Measurements from ENCODE around the gene ENPP6.

The ENPP6 gene

GRCh38 chr4:184217634-184218033 is at the start of gene ENPP6:
Gene ENPP6 (minus strand): TSS chr4:184217873. CDS start chr4:184217819, 54 bp downstream.
- no peaks in the 10 kb centered on the region for H3K27me3 ChIP-seq (ENCODE audit: control insufficient read depth, insufficient read depth, low read length)
- peaks cover 5% of the 10 kb centered on the region for H3K4me1 ChIP-seq (ENCODE audit: control insufficient read depth, insufficient read depth, low read length)
- no peaks in the 10 kb centered on the region for H3K9me3 ChIP-seq (ENCODE audit: control insufficient read depth, low read length)
- no peaks in the 10 kb centered on the region for H3K36me3 ChIP-seq (ENCODE audit: control insufficient read depth, insufficient read depth, low read length)
- H3K4me3 ChIP-seq (ENCODE audit: low read length) = no peak within 1 kb of the TSS
- H3K9ac ChIP-seq (ENCODE audit: low read length) = no peak within 1 kb of the TSS

DNA sequence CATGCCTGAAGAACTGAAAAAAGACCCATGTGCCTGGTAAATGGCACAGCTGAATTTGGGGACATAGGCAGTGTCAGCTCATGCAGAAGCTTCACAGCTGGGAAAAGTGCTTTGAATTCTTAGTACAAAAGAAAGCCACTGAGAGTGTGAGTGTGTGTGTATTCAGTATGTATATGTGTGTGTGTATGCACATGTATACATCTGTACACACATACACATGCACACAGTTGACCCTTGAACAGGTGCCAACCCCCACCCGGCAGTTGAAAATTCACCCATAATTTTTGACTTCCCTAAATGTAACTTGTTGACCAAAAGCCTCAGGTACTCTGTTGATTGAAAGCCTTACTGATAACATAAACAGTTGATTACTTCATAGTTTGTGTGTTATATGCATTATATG is 49.5 kb upstream of the ENPP6 start:
- no peaks in the 10 kb centered on the region for H3K36me3 ChIP-seq (ENCODE audit: control insufficient read depth, insufficient read depth, low read length)
- no peak overlapping the region for H3K9ac ChIP-seq (ENCODE audit: low read length)
- H3K4me1 ChIP-seq (ENCODE audit: control insufficient read depth, insufficient read depth, low read length) = peaks cover 18% of the 10 kb centered on the region
- no peak overlapping the region for H3K4me3 ChIP-seq (ENCODE audit: low read length)
- no peaks in the 10 kb centered on the region for H3K27me3 ChIP-seq (ENCODE audit: control insufficient read depth, insufficient read depth, low read length)
- H3K9me3 ChIP-seq (ENCODE audit: control insufficient read depth, low read length) = no peaks in the 10 kb centered on the region

DNA sequence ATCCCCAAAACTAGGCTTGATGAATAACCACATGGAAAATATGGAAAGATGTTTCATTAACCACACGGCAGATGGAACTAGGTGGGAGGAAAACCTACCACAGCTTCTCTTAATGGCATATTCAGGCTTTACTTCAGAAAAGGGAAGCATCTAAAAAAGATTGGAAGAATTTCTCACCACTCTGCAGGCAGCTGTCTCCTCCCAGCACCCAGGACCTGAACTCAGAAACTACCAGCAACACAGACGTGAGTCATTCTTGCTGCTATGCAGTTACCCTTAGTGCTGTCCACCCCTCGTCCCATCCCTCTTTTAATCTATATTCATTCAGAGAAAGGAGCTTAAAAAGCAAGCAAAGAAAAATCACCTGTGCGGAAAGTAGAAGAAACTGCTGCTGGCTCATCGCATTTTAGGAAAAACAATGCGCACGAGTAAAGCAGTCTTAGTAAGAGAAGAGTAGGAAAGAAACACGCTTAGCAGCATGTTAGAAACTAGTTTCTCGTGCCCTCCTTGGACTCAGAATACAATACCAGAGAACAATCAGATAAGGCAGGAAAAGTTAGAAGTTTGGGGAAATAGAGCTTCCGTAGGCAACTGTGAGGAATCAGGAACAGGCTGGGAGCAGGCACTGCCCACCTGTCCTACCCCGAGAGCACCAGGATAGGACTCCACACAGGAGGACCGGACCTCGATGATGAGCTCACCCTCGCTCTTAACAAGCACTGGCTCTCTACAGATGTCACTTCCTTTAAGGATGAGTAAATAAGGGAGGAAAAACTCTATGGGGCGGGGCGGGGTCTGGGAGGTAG is 48.1 kb upstream of the ENPP6 start:
- Histone ChIP-seq H3K36me3 (ENCODE audit: control insufficient read depth, insufficient read depth, low read length) (no peaks in the 10 kb centered on the region), H3K4me1 (ENCODE audit: control insufficient read depth, insufficient read depth, low read length) (peaks cover 18% of the 10 kb centered on the region), H3K9me3 (ENCODE audit: control insufficient read depth, low read length) (no peaks in the 10 kb centered on the region), H3K27me3 (ENCODE audit: control insufficient read depth, insufficient read depth, low read length) (no peaks in the 10 kb centered on the region), H3K4me3 (ENCODE audit: low read length) (no peak overlapping the region), H3K9ac (ENCODE audit: low read length) (no peak overlapping the region)

DNA sequence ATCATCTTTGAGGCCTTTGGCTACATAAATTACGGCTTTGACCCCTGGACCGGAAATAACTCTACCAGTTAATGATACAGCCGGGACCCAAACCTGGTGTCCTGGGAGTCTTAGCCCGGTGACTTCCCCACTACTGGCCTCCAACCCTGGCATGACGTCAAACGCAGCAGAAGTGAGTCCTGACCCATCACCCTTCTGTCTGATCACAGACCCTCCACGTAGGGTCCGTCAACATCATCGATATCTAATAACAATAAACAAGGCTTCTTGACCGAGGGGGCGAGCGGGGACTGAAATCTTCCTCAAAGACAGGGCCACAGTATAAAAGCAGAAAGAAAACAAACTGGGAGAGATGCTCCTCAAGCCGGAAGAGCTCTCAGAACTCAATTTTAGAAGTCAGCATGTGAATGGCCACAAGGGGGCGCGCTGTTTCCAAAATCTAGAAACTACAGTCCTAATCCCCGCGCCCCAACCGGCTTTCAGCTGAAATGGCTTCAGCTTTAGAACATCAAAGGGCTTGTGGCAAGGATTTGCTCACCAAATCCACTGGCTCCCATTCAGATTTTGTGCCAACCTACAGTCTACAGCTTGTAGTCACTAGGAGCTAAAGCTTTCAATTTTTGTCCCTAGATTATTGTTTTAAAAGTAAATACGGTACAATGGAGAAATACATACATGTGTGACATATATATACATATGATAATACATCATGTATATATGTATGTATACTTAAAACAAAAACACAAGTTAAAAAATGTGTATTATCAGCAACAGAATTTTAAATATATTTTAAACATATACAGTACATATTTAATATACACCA is 46.4 kb upstream of the ENPP6 start:
- no peaks in the 10 kb centered on the region for H3K36me3 ChIP-seq (ENCODE audit: control insufficient read depth, insufficient read depth, low read length)
- H3K27me3 ChIP-seq (ENCODE audit: control insufficient read depth, insufficient read depth, low read length) = no peaks in the 10 kb centered on the region
- no peak overlapping the region for H3K9ac ChIP-seq (ENCODE audit: low read length)
- H3K4me1 ChIP-seq (ENCODE audit: control insufficient read depth, insufficient read depth, low read length) = peaks cover 12% of the 10 kb centered on the region
- H3K4me3 ChIP-seq (ENCODE audit: low read length) = no peak overlapping the region
- no peaks in the 10 kb centered on the region for H3K9me3 ChIP-seq (ENCODE audit: control insufficient read depth, low read length)

GRCh38 chr4:184263461-184263860 is 45.8 kb upstream of the ENPP6 start:
- Histone ChIP-seq H3K27me3 (ENCODE audit: control insufficient read depth, insufficient read depth, low read length) (no peaks in the 10 kb centered on the region), H3K9me3 (ENCODE audit: control insufficient read depth, low read length) (no peaks in the 10 kb centered on the region), H3K9ac (ENCODE audit: low read length) (no peak overlapping the region), H3K4me3 (ENCODE audit: low read length) (no peak overlapping the region), H3K4me1 (ENCODE audit: control insufficient read depth, insufficient read depth, low read length) (peaks cover 8% of the 10 kb centered on the region), H3K36me3 (ENCODE audit: control insufficient read depth, insufficient read depth, low read length) (no peaks in the 10 kb centered on the region)

DNA sequence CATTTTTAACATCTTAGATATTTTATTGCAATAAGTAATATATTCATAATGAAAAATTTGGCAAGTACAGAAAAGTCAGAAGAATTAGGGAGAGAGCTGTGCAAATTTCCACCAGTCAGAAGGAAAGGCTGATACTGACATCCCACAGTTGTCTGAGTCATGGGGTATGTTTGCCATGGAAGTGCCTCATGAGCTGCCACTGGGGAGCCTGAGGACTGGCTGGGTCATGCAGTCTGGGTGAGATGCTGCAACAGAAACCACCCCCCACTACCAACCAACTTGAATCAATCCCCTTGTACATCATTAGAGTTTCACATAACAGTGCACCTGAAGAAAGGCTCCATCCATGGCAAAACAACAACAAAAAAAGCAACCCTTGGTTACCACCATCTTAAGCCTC is 45.2 kb upstream of the ENPP6 start:
- Histone ChIP-seq H3K36me3 (ENCODE audit: control insufficient read depth, insufficient read depth, low read length) (no peaks in the 10 kb centered on the region), H3K4me1 (ENCODE audit: control insufficient read depth, insufficient read depth, low read length) (peaks cover 4% of the 10 kb centered on the region), H3K9me3 (ENCODE audit: control insufficient read depth, low read length) (no peaks in the 10 kb centered on the region), H3K4me3 (ENCODE audit: low read length) (no peak overlapping the region), H3K27me3 (ENCODE audit: control insufficient read depth, insufficient read depth, low read length) (no peaks in the 10 kb centered on the region), H3K9ac (ENCODE audit: low read length) (no peak overlapping the region)

- Histone ChIP-seq H3K9me3 (ENCODE audit: control insufficient read depth, low read length) (no peaks in the 10 kb centered on the region), H3K9ac (ENCODE audit: low read length) (no peak overlapping the region), H3K4me3 (ENCODE audit: low read length) (no peak overlapping the region), H3K4me1 (ENCODE audit: control insufficient read depth, insufficient read depth, low read length) (no peaks in the 10 kb centered on the region), H3K36me3 (ENCODE audit: control insufficient read depth, insufficient read depth, low read length) (no peaks in the 10 kb centered on the region), H3K27me3 (ENCODE audit: control insufficient read depth, insufficient read depth, low read length) (no peaks in the 10 kb centered on the region)
These were observed 43.6 kb upstream of the ENPP6 start for GRCh38 chr4:184261246-184261645.

GRCh38 chr4:184259866-184260265 is 42.2 kb upstream of the ENPP6 start:
- Histone ChIP-seq H3K4me3 (ENCODE audit: low read length) (no peak overlapping the region), H3K36me3 (ENCODE audit: control insufficient read depth, insufficient read depth, low read length) (no peaks in the 10 kb centered on the region), H3K27me3 (ENCODE audit: control insufficient read depth, insufficient read depth, low read length) (no peaks in the 10 kb centered on the region), H3K4me1 (ENCODE audit: control insufficient read depth, insufficient read depth, low read length) (no peaks in the 10 kb centered on the region), H3K9me3 (ENCODE audit: control insufficient read depth, low read length) (no peaks in the 10 kb centered on the region), H3K9ac (ENCODE audit: low read length) (no peak overlapping the region)

DNA sequence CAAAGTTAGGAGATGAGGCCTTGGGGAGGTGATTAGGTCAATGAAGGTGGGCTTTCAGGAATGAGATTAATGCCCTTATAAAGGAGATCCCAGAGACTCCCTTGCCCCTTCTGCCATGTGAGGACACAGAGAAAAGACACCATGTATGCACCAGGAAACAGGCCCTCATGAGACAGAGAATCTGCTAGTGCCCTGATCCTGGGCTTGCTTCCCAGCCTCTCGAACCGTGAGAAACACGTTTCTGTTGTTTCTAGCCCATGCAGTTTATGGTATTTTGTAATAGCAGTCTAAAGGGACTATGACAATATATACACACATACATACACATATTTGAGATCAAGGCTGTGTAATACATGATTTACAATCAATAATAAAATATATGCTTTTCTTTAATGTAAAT is 41.4 kb upstream of the ENPP6 start:
- H3K36me3 ChIP-seq (ENCODE audit: control insufficient read depth, insufficient read depth, low read length) = no peaks in the 10 kb centered on the region
- H3K4me1 ChIP-seq (ENCODE audit: control insufficient read depth, insufficient read depth, low read length) = no peaks in the 10 kb centered on the region
- H3K9ac ChIP-seq (ENCODE audit: low read length) = no peak overlapping the region
- H3K4me3 ChIP-seq (ENCODE audit: low read length) = no peak overlapping the region
- H3K9me3 ChIP-seq (ENCODE audit: control insufficient read depth, low read length) = no peaks in the 10 kb centered on the region
- H3K27me3 ChIP-seq (ENCODE audit: control insufficient read depth, insufficient read depth, low read length) = no peaks in the 10 kb centered on the region

DNA sequence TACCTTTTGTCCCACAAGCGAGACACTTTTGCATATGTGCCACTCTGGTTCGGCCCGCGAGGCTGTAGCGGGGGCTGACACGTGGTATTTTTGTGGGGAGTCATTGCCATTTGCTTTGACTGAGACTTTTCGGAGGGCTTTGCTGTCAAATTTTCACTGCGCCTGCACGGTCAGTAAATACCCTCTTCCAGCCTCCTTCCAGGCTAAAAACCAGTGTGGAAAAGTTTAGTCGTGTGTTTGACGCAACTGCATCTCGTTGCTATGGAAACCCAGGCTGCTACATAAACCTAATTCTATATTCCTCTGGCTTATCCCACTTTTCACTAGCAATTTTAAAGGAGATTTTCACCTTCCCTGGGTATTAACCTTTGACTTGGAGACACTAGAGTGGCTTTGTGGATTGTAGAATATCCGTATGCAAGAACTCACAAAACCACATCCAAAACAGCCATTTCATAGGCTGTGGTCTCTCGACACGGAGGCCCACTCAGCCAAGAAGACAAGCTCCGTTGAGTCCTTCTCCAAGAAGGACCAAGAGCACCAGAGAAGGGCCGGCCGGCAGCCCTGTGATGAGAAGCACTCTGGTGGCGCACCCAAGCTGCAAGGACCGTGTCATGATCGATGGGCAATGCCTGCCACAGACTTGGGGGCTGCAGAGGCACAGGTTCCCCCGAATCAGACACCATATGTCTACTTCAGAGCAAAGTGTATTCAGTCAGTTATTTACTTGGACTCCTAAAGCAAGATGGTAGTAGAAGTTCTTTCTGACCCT is 38.4 kb upstream of the ENPP6 start:
- Histone ChIP-seq H3K4me3 (ENCODE audit: low read length) (no peak overlapping the region), H3K9ac (ENCODE audit: low read length) (no peak overlapping the region), H3K36me3 (ENCODE audit: control insufficient read depth, insufficient read depth, low read length) (no peaks in the 10 kb centered on the region), H3K9me3 (ENCODE audit: control insufficient read depth, low read length) (no peaks in the 10 kb centered on the region), H3K4me1 (ENCODE audit: control insufficient read depth, insufficient read depth, low read length) (no peaks in the 10 kb centered on the region), H3K27me3 (ENCODE audit: control insufficient read depth, insufficient read depth, low read length) (no peaks in the 10 kb centered on the region)

- H3K9me3 ChIP-seq (ENCODE audit: control insufficient read depth, low read length) = no peaks in the 10 kb centered on the region
- no peaks in the 10 kb centered on the region for H3K36me3 ChIP-seq (ENCODE audit: control insufficient read depth, insufficient read depth, low read length)
- no peak overlapping the region for H3K4me3 ChIP-seq (ENCODE audit: low read length)
- H3K27me3 ChIP-seq (ENCODE audit: control insufficient read depth, insufficient read depth, low read length) = no peaks in the 10 kb centered on the region
- H3K9ac ChIP-seq (ENCODE audit: low read length) = no peak overlapping the region
- no peaks in the 10 kb centered on the region for H3K4me1 ChIP-seq (ENCODE audit: control insufficient read depth, insufficient read depth, low read length)
These were observed 37.7 kb upstream of the ENPP6 start for GRCh38 chr4:184255361-184255760.

- H3K36me3 ChIP-seq (ENCODE audit: control insufficient read depth, insufficient read depth, low read length) = no peaks in the 10 kb centered on the region
- no peaks in the 10 kb centered on the region for H3K27me3 ChIP-seq (ENCODE audit: control insufficient read depth, insufficient read depth, low read length)
- no peaks in the 10 kb centered on the region for H3K9me3 ChIP-seq (ENCODE audit: control insufficient read depth, low read length)
- H3K9ac ChIP-seq (ENCODE audit: low read length) = no peak overlapping the region
- no peaks in the 10 kb centered on the region for H3K4me1 ChIP-seq (ENCODE audit: control insufficient read depth, insufficient read depth, low read length)
- H3K4me3 ChIP-seq (ENCODE audit: low read length) = no peak overlapping the region
These were observed 35.4 kb upstream of the ENPP6 start for GRCh38 chr4:184253072-184253420.

All from mucosa of stomach (tissue), 1 donor.